Neutrophil (primary cell): ENCODE measurements around the gene SLC6A9.

Experiments
- H3K27ac ChIP-seq: fragments of 200-600 bp; sonication (generic); 2 replicates; pipeline ENCODE4 v1.5.1; 2016; ENCODE audit warnings: mild to moderate bottlenecking, moderate library complexity
- H3K27me3 ChIP-seq: fragments of 200-600 bp; sonication (generic); 2 replicates; pipeline ENCODE4 v1.6.0; 2016; ENCODE audit warnings: mild to moderate bottlenecking
- H3K36me3 ChIP-seq: fragments of 200-600 bp; sonication (generic); 2 replicates; pipeline ENCODE4 v1.5.1; 2017
- H3K4me1 ChIP-seq, 2 experiments: fragments of 200-600 bp in 1 of 2; sonication (generic) in 1 of 2; 1 replicate in 1 of 2; 2 replicates in 1 of 2; pipeline versions ENCODE4 v1.5.1 to v1.6.1; 2013 to 2016; ENCODE audit warnings: low read depth in 1 of 2, low read length in 1 of 2, mild to moderate bottlenecking in 1 of 2, moderate library complexity in 1 of 2; ENCODE audit not compliant: control insufficient read depth in 1 of 2, insufficient read depth in 1 of 2
- H3K4me3 ChIP-seq, 2 experiments: fragments of 200-600 bp in 1 of 2; sonication (generic) in 1 of 2; 1 replicate in 1 of 2; 2 replicates in 1 of 2; pipeline ENCODE4 v1.5.1; 2013 to 2016; ENCODE audit warnings: low read depth in 1 of 2, low read length in 1 of 2, mild to moderate bottlenecking in 1 of 2, moderate library complexity in 1 of 2
- H3K9me3 ChIP-seq: fragments of 200-600 bp; sonication (generic); 2 replicates; pipeline ENCODE4 v1.5.1; 2016
- TF ChIP-seq, protein P1 (sequence below): fragments of 200-600 bp; sonication (generic); IDR thresholded peaks from 2 replicates; pipeline ENCODE4 v1.5.1; 2016; ENCODE audit warnings: antibody characterized with exemption

The SLC6A9 gene

DNA sequence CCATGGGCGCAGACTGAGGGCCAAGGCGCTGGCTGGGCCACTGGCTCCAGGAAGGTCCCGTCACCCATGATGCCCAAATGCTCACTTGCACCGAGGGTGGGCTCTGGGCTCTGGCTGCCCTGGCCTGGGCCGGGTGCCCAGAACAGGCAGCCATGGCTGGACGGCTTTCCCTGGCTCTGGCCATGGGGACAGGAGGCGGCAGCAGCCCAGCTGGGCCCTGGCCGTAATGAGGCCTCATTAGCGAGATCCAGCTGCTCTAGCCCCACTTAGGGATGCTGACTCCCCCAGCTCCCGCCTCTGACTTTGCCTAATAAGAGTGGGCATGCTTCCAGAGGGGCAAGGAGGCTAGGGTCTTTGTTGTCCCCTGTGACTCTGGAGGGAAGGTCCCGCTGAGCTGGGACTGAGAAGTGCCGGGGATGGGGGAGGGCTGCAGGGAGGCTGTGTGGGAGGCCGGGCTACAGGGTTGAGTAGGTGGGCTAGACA lies 11.8 kb downstream of the SLC6A9 start:
- TF ChIP-seq, protein P1, sequence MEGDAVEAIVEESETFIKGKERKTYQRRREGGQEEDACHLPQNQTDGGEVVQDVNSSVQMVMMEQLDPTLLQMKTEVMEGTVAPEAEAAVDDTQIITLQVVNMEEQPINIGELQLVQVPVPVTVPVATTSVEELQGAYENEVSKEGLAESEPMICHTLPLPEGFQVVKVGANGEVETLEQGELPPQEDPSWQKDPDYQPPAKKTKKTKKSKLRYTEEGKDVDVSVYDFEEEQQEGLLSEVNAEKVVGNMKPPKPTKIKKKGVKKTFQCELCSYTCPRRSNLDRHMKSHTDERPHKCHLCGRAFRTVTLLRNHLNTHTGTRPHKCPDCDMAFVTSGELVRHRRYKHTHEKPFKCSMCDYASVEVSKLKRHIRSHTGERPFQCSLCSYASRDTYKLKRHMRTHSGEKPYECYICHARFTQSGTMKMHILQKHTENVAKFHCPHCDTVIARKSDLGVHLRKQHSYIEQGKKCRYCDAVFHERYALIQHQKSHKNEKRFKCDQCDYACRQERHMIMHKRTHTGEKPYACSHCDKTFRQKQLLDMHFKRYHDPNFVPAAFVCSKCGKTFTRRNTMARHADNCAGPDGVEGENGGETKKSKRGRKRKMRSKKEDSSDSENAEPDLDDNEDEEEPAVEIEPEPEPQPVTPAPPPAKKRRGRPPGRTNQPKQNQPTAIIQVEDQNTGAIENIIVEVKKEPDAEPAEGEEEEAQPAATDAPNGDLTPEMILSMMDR, result no peak
- Histone ChIP-seq H3K4me3 (no peak overlapping the region), H3K4me1 (no peaks in the 10 kb centered on the region), H3K9me3 (no peaks in the 10 kb centered on the region), H3K27ac (no peak overlapping the region), H3K27me3 (no peaks in the 10 kb centered on the region), H3K36me3 (no peaks in the 10 kb centered on the region)

DNA sequence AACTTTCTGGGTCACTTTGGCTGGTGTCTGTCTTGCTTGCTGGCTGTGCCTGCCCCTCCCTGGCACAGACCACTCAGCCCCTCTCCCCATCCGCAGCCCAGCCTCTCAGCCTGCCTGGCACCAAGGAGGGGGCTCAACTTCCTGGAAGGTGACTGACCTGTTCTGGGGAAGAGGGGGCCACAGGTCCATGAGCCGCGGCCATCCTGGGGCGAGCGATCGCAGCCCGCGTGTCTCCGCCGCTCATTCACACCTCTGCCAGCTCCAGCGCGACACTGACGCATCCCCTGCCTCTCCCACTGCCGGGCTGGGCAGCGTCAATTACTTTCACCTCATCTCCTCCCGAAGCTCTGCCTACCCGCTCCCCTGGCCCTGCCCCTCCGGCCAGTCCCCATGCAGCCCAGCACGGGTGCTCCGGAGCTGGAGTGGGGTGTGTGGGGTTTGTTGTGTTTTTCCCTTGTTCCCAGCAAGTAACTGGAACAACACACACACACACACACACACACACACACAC lies 14.3 kb downstream of the SLC6A9 start:
- H3K4me1 ChIP-seq, result no peaks in the 10 kb centered on the region
- no peak overlapping the region for H3K4me3 ChIP-seq
- H3K27ac ChIP-seq, result no peak overlapping the region
- H3K9me3 ChIP-seq, result no peaks in the 10 kb centered on the region
- no peaks in the 10 kb centered on the region for H3K36me3 ChIP-seq
- TF ChIP-seq, protein P1, result no peak
- peaks cover 7% of the 10 kb centered on the region for H3K27me3 ChIP-seq

DNA sequence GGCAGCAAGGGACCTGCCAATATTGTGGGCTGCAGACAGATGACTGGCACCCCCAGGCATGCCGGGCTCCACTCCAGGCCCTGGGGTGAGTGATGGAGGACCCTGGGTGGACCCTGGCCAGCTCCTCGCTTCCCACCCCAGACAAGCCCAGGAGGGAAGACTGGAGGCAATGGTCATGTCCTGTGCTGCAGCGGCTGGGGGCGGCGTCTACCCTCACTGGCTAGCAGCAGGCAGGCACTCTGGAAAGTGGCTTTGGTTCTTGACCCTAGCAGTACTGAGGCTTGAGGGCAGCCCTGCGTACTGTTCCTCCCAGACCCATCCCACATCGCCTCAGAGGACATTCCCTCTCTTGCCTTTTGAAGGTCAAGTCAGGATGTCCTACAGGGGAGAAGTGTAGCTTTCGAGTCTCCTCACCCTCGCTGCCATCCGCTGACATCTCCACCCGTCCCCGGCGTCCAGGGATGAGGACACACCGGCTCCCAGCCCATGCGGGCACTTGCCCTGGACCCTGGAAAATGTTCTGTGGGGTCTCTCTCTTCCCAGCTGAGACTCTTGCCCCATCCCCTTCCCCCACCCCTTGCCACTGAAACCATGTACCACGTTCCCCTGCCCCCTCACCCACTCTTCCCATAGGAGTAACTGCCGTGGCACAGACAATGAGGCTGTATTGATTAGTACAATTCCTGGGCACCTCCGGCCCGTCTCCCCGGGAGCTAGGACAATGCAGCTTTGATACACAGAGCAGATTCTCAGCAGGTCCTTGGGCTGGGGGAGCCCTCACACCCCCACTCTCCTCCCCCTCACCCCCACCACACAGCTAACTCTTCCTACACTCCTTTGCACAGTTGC lies 15.0 kb downstream of the SLC6A9 start:
- no peaks in the 10 kb centered on the region for H3K36me3 ChIP-seq
- H3K4me3 ChIP-seq, result no peak overlapping the region
- H3K27me3 ChIP-seq, result peaks cover 7% of the 10 kb centered on the region
- TF ChIP-seq, protein P1, result no peak
- H3K4me1 ChIP-seq, result no peaks in the 10 kb centered on the region
- H3K27ac ChIP-seq, result no peak overlapping the region
- H3K9me3 ChIP-seq, result no peaks in the 10 kb centered on the region

DNA sequence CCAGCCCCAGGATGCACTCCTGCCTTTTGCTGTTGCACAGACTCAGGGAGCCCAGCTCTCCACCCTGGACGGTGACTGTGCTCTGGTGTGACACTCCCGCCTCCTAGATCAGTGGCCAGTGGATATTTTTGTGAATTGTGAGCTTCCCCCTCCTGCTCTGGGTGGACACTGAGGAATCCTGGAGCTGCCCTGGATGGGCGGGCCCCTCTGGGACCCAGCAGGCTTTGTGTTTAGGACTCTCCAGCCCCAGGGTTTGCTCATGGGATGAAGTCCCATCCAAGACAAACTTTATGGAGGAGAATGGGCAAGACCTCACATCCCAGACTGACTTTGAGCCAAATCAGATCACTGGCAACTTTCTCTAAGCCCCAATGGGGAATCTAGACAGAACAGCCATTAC lies 16.1 kb downstream of the SLC6A9 start:
- no peaks in the 10 kb centered on the region for H3K4me1 ChIP-seq
- no peak overlapping the region for H3K4me3 ChIP-seq
- no peak overlapping the region for H3K27ac ChIP-seq
- TF ChIP-seq, protein P1, result no peak
- peaks cover 7% of the 10 kb centered on the region for H3K27me3 ChIP-seq
- H3K9me3 ChIP-seq, result no peaks in the 10 kb centered on the region
- no peaks in the 10 kb centered on the region for H3K36me3 ChIP-seq

DNA sequence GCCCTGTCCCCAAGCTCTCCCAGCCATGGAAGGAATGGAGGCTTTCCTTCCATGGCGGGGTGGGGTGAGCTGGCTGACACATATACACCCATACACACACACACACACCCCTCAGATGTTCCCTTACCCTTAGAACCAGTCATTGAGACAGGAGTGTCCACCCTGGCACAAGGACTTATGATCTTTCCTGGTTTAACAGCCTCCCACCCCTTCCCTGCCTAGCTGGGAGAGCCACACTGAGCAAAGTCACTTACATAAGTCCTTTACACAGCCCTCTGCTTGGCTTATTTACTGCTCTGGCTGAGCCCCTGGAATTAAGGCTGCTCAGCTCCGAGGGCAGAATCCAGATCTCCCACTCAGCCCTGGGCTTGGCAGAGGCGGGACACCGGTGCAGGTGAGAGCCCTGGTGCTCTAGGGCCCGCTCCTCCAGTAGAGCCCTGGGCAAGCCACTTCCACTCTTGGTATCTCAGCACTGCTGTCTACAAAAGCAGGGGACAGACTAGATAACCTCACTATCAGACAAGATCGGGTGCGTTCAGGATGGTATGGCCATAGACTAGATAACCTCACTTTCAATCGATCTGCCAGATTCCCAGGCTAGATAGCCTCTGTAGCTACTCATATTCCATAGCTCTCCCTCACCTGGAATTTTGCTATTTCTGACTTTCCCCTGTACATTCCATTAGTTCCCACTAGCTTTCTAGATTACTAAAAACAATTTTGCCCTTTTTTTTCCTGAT lies 16.7 kb downstream of the SLC6A9 start:
- H3K36me3 ChIP-seq, result no peaks in the 10 kb centered on the region

More for the DNA sequence above, 16.7 kb downstream of the SLC6A9 start:
- Histone ChIP-seq H3K27ac (no peak overlapping the region), H3K27me3 (peaks cover 7% of the 10 kb centered on the region), H3K4me1 (no peaks in the 10 kb centered on the region), H3K4me3 (no peak overlapping the region), H3K9me3 (no peaks in the 10 kb centered on the region)
- TF ChIP-seq, protein P1, result no peak
